Measurements from ENCODE around the gene FAM234B.

GRCh38 chr12:13001775-13002040 lies 42.5 kb upstream of the FAM234B start:
- no peak for TF ChIP-seq CTCF (IDR thresholded peaks at IDR 0.05)
- TF ChIP-seq POLR2A (IDR thresholded peaks at IDR 0.05) = no peak
